ENCODE results near the gene KLHL29. TPM values are rescaled to one million over a fixed set of nuclear protein-coding genes. Genes with fewer than 3 reads are reported as not detected.
A peak's percentile ranks its signal among the peaks of the same experiment; 100 is the strongest.

The KLHL29 gene
- total and polyA plus RNA-seq, 8 donors = 1.8 to 10.5 (median 2.8) TPM

GRCh38 chr2:23617811-23618215 is 232.8 kb downstream of the KLHL29 start:
- peaks cover 4 to 8% of the 10 kb centered on the region in 2 donors for H3K4me1 ChIP-seq
- no peak overlapping the region for H3K4me3 ChIP-seq
- intact Hi-C loops (cut with DNase I) = no loop called here
- peak; percentile 17 for ATAC-seq
- TF ChIP-seq, protein P1, sequence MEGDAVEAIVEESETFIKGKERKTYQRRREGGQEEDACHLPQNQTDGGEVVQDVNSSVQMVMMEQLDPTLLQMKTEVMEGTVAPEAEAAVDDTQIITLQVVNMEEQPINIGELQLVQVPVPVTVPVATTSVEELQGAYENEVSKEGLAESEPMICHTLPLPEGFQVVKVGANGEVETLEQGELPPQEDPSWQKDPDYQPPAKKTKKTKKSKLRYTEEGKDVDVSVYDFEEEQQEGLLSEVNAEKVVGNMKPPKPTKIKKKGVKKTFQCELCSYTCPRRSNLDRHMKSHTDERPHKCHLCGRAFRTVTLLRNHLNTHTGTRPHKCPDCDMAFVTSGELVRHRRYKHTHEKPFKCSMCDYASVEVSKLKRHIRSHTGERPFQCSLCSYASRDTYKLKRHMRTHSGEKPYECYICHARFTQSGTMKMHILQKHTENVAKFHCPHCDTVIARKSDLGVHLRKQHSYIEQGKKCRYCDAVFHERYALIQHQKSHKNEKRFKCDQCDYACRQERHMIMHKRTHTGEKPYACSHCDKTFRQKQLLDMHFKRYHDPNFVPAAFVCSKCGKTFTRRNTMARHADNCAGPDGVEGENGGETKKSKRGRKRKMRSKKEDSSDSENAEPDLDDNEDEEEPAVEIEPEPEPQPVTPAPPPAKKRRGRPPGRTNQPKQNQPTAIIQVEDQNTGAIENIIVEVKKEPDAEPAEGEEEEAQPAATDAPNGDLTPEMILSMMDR (IDR thresholded peaks at IDR 0.05) = no peak
- no peaks in the 10 kb centered on the region for H3K9me3 ChIP-seq
- H3K36me3 ChIP-seq = no peaks in the 10 kb centered on the region
- DNase-seq = no peak
- H3K27ac ChIP-seq = peak overlapping the region in 1 of 2 donors; percentile 79
- H3K27me3 ChIP-seq = peaks cover 0 to 6% of the 10 kb centered on the region in 2 donors

- peaks cover 0 to 6% of the 10 kb centered on the region in 2 donors for H3K27me3 ChIP-seq
- peaks cover 4 to 8% of the 10 kb centered on the region in 2 donors for H3K4me1 ChIP-seq
- H3K4me3 ChIP-seq = no peak overlapping the region
- no peak for ATAC-seq
- TF ChIP-seq, protein P1 (IDR thresholded peaks at IDR 0.05) = no peak
- H3K9me3 ChIP-seq = no peaks in the 10 kb centered on the region
- intact Hi-C loops (cut with DNase I) = no loop called here
- DNase-seq = peak in 1 of 4 donors; percentile 14
- no peak overlapping the region for H3K27ac ChIP-seq
- H3K36me3 ChIP-seq = no peaks in the 10 kb centered on the region
Observed at GRCh38 chr2:23618265-23618664, 233.3 kb downstream of the KLHL29 start.

- Histone ChIP-seq H3K27me3 (peaks cover 0 to 6% of the 10 kb centered on the region in 2 donors), H3K4me3 (no peak overlapping the region), H3K4me1 (peaks cover 4 to 8% of the 10 kb centered on the region in 2 donors), H3K36me3 (no peaks in the 10 kb centered on the region), H3K27ac (no peak overlapping the region), H3K9me3 (peaks cover 0 to 1% of the 10 kb centered on the region in 2 donors)
- DNase-seq (peak in 1 of 4 donors; percentile 20), ATAC-seq (no peak)
- intact Hi-C loops (cut with DNase I) = no loop called here
- TF ChIP-seq, protein P1 (IDR thresholded peaks at IDR 0.05) = no peak
Observed at GRCh38 chr2:23618794-23619530, 234.0 kb downstream of the KLHL29 start.

DNA sequence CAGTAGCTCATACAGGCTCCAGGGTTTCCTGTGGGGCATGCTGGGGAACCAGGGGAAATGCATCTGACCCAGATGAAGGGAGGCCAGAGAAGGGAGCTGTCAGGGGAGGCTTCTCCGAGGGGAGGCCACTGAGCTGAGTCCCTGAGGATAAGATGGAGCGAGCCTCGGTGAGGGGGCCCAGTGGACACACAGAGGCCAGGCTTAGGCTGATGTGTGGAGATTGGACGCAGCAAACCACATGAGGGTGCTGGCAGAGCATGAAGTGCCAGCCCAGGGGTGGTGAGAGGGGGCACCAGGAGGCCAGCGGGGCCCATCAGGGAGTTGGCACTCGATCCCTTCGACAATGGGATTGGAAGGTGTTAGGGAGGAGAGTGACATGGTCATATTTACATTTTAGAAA is 235.0 kb downstream of the KLHL29 start:
- ATAC-seq = no peak
- Histone ChIP-seq H3K27me3 (peaks cover 0 to under 1% of the 10 kb centered on the region in 2 donors), H3K36me3 (no peaks in the 10 kb centered on the region), H3K27ac (no peak overlapping the region), H3K4me1 (peaks cover 4 to 8% of the 10 kb centered on the region in 2 donors), H3K9me3 (peaks cover 0 to 8% of the 10 kb centered on the region in 2 donors), H3K4me3 (no peak overlapping the region)
- DNase-seq = peak in 1 of 4 donors; percentile 25
- intact Hi-C loops (cut with DNase I) = no loop called here
- TF ChIP-seq, protein P1 (IDR thresholded peaks at IDR 0.05) = no peak

GRCh38 chr2:23620841-23621341 is 235.9 kb downstream of the KLHL29 start:
- Histone ChIP-seq H3K27me3 (no peaks in the 10 kb centered on the region), H3K4me3 (no peak overlapping the region), H3K9me3 (peaks cover 0 to 8% of the 10 kb centered on the region in 2 donors), H3K27ac (no peak overlapping the region), H3K4me1 (peaks cover 4 to 8% of the 10 kb centered on the region in 2 donors), H3K36me3 (no peaks in the 10 kb centered on the region)
- DNase-seq (peak in 3 of 4 donors; percentile 32 to 81 (median 50)), ATAC-seq (no peak)
- TF ChIP-seq, protein P1 (IDR thresholded peaks at IDR 0.05) = no peak
- intact Hi-C loops (cut with DNase I) = no loop called here
